AG10803 (cell line): ENCODE results near the gene MVB12A.

Experiments
- DNase-seq: peaks from one replicate; pipeline ENCODE4 v3.0.0; 2010; ENCODE audit warnings: low read depth
- H3K4me3 ChIP-seq: 2 replicates; pipeline ENCODE4 v1.5.1; 2011; ENCODE audit warnings: mild to moderate bottlenecking, low read length, control low read depth
- CTCF ChIP-seq: conservative IDR thresholded peaks from 2 replicates; pipeline ENCODE4 v1.5.1; 2011; ENCODE audit warnings: mild to moderate bottlenecking, low read length, control low read depth, inconsistent platforms

Gene MVB12A

GRCh38 chr19:17441241-17442021, 21.6 kb downstream of the MVB12A start:
- peak; percentile 52 for DNase-seq
- peak; percentile 39 for TF ChIP-seq CTCF

GRCh38 chr19:17445526-17446165, 25.8 kb downstream of the MVB12A start:
- no peak for DNase-seq
- H3K4me3 ChIP-seq = no peak overlapping the region
- TF ChIP-seq CTCF = no peak

More at GRCh38 chr19:17441241-17442021, 21.6 kb downstream of the MVB12A start:
- no peak overlapping the region for H3K4me3 ChIP-seq

GRCh38 chr19:17447704-17448130, 27.9 kb downstream of the MVB12A start:
- TF ChIP-seq CTCF = no peak
- H3K4me3 ChIP-seq = no peak overlapping the region
- DNase-seq = no peak

- DNase-seq = no peak
- peak; percentile 41 for TF ChIP-seq CTCF
- peak within 1 kb of the TSS; percentile 42 for H3K4me3 ChIP-seq
Observed at GRCh38 chr19:17448131-17448967, 28.5 kb downstream of the MVB12A start, which contains the start of gene TMEM221. Gene TMEM221 (minus strand): TSS chr19:17448668. CDS start chr19:17448462, 206 bp downstream.

GRCh38 chr19:17450264-17451075, 30.6 kb downstream of the MVB12A start:
- no peak overlapping the region for H3K4me3 ChIP-seq
- DNase-seq = no peak
- no peak for TF ChIP-seq CTCF

- no peak for TF ChIP-seq CTCF
- DNase-seq = no peak
- no peak overlapping the region for H3K4me3 ChIP-seq
Observed at GRCh38 chr19:17451820-17452219, 32.0 kb downstream of the MVB12A start.
